ENCODE data around the gene CERS6.
"Not testable (repeated sequence)": the region's sequence is repeated elsewhere in the genome, so short reads cannot be mapped to it uniquely, and the experiment has no call there.

The CERS6 gene

DNA sequence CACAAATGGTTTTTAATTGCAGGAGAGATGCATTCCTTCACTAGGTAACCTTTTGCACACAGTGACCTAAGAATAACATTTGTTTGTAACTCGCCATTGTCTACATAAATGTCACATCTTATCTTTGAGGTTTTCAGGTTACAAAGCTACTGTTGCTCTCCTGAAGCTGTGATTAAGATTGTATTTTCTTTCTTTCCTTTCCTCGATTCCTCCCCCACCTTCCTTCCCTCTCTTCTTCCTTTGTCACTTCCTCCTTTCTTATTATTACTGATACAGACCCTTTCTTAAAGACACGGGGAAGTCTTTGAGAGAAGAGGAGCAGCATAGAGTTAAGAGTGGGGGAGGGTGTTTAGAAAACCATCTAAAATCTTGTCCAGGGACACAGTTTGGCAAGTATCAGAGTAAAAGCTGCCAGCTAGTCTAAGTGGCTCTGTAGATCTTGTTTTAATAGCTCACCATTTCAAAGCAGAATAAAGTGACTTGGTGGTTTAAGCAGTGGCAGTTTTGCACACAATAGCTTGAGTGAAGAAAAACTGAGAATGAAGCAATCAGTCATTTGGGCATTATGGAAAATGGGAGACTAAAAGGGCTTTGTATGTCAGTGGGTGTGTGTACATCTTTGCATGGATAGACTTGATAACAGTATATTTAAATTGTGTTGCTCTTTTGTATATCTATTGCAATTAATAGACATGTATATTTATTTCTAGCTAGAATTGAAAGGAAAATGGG lies 10.9 kb downstream of the CERS6 start:
- no peak for DNase-seq (ENCODE audit: low read depth, low spot score)

GRCh38 chr2:168467729-168468128 lies 11.7 kb downstream of the CERS6 start:
- DNase-seq (ENCODE audit: low read depth, low spot score), result no peak

- DNase-seq (ENCODE audit: low read depth, low spot score), result no peak
These were observed 12.3 kb downstream of the CERS6 start for GRCh38 chr2:168468354-168468753.

- DNase-seq (ENCODE audit: low read depth, low spot score), result no peak
These were observed 13.4 kb downstream of the CERS6 start for GRCh38 chr2:168469281-168469988.

DNA sequence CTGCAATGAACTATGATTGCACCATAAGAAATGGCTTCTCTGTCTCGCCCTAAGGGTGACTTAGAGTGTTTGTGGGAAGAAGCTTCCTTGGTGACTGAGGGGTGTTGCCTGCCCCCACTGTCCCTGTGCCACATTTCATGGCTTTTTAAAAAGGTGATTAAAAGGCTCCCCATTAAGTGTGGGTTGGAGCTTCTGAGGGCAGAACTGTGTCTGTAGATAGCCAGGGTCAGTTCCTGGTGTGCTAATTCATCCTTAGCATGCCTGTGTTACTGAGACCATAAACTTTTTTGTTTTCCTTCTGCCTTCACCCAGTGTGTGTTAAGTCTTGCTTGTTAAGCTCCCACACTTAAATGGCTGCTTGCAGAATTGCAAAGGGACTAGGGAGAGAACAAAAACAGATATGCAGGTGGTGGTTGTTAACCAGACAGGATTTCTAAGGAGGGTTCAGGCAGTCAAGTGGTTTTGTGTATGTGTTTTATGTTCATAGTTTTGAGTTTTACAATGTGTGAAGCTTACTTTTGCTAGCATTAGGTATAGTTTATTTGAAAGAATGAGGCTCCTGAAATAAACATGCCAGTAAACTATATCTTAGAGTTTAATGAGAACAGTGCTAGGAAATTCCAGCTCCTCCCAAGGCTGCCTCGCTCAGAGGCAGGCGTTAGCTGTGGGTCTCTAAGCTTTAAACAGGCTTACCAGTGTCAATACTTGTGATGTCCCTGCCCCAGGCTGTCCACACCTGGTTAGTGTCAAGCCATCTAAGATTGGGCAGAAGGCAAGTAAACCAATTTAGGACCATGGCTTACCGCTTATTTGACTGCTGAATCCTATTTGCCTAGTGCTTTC lies 14.5 kb downstream of the CERS6 start:
- DNase-seq (ENCODE audit: low read depth, low spot score), result peak; percentile 83

GRCh38 chr2:168471163-168471475 lies 15.0 kb downstream of the CERS6 start:
- DNase-seq (ENCODE audit: low read depth, low spot score), result no peak

DNA sequence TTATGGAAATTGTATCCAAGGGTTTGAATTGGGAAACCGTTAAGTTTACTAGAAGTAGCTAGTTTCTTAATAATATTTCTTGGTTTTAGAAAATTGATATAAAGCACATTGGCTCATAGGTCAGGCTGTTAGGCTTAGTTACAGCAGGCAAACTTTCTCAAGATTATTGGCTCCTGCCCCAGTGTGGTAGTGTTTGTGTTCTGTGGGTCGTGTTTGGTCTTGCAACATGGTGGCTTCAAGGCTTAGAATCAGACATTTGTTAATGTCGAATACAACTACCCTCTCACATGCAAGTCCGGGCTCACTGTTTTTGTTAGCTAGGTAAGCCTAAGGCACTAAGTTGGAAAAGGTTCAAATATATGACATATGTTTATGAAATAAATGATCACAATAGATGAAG lies 19.6 kb downstream of the CERS6 start:
- DNase-seq (ENCODE audit: low read depth, low spot score), result no peak

GRCh38 chr2:168478206-168478605 lies 22.1 kb downstream of the CERS6 start:
- DNase-seq (ENCODE audit: low read depth, low spot score), result no peak

DNA sequence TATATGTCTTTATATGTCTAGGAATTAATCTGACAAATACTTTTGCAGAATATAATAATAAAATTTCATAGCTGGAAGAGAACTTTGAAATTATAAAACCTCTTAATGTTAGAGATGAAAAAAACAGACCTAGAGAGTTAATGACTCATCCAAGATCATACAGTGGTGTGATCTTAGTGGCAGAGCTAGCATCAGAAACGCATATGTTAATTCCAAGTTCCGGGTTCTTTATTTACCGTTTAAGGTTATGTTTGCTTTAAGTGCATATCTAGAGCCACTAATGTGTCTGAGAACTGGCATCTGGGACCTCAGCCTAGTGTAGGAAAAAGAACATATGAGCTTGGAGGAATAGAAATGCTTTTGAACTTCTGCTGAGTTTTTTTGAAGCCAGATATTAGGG lies 24.3 kb downstream of the CERS6 start:
- DNase-seq (ENCODE audit: low read depth, low spot score), result no peak

DNA sequence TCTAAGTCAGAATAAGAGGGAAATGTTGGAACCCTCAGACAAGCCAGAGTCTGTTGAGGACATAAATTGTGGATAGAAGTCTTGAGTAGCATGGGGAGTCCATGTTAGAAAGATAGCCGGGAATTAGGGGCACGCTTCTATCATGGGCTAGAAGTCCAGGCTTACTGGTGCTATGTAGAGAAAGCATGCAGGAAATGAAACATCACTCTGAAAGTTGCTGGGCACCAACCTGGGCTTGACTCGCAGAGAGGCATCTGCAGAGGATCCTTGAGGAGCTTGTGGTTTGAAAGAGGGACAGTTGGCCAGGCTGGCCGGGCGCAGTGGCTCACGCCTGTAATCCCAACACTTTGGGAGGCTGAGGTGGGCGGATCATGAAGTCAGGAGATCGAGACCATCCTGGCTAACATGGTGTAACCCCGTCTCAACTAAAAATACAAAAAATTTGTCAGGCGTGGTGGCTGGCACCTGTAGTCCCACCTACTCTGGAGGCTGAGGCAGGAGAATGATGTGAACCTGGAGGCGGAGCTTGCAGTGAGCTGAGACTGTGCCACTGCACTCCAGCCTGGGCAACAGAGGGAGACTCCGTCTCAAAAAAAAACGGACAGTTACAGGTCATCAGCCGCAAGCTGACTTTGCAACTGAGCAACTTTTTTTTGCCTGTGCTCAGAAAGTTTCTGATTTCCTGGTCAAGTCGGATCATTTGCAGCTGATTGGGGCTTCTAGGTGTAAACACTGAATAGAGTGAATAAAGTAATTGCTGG lies 24.9 kb downstream of the CERS6 start:
- no peak for DNase-seq (ENCODE audit: low read depth, low spot score)

- no peak for DNase-seq (ENCODE audit: low read depth, low spot score)
These were observed 26.2 kb downstream of the CERS6 start for GRCh38 chr2:168482269-168482668.

DNA sequence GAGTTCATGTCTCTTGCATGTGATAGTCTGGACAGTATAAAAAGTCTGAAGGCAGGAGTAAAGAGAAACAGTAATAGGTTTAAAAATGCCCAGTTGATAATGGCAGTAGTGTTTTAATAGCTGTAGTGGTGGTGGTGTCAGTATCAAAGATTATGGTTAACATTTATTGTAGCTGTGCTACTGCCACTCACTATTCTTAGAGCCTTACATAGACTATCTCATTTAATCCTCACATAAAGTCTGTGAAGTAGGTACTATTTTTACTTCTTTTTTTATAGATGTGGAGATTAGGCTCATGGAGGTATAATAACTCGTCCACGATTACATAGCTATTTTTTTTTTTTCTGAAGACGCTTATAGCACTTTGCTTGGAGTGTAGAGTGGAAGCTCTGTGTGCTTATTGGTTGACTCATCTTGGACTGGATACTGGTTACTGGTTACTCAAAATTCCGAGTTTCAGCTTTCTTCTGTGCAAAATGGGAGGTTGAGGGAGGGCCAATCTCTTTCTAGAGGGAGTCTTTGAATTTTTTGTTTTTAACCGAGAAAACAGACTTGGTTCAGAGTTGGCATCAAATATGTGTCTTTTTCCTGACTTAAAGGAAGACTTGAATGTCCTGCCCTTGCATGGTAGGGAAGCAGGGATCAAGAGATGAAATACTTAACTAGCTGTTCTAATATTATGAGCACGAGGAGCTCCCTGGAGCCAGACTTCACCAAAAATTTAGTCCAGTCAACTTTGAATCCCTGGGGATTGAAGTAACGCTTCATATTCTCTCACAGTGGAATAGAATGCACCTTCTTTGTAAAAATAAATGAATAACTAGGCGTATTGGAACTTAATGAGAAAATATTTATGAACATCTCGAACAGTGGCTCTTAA lies 27.1 kb downstream of the CERS6 start:
- DNase-seq (ENCODE audit: low read depth, low spot score), result no peak

- DNase-seq (ENCODE audit: low read depth, low spot score), result no peak
These were observed 30.4 kb downstream of the CERS6 start for GRCh38 chr2:168486477-168486876.

- DNase-seq (ENCODE audit: low read depth, low spot score), result peak; percentile 26
These were observed 34.2 kb downstream of the CERS6 start for GRCh38 chr2:168490015-168490874.

DNA sequence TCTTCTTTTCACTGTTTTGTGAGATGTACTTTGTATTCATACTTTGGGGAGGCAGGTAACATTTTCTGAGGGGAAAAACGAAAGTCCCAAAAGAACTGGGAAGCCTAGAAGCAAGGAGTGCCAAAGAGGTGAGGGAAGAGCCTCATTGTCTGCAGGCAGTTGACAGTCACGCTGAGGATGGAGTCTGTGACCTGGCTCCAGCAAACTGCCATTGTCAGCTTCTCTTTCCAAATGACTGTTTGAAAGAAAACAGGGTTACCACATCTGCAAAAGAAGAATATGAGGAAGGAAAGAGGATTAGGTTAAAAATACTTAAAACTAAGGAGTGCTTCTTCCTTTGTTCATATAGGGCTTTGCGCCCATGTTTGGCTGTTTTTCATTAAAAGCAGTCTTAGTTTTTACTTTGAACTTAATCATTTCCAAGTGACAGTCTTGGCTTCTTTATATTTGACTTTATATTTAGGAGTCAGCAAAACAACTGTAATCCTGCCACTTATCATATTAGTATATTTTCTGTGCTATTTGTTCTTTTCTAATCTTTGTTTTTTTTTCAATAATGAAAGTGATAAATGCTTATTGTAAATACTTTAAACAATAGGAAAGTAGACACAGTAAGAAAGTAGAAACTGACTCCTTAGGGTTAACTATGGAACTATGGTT lies 35.0 kb downstream of the CERS6 start:
- DNase-seq (ENCODE audit: low read depth, low spot score), result peak; percentile 12

DNA sequence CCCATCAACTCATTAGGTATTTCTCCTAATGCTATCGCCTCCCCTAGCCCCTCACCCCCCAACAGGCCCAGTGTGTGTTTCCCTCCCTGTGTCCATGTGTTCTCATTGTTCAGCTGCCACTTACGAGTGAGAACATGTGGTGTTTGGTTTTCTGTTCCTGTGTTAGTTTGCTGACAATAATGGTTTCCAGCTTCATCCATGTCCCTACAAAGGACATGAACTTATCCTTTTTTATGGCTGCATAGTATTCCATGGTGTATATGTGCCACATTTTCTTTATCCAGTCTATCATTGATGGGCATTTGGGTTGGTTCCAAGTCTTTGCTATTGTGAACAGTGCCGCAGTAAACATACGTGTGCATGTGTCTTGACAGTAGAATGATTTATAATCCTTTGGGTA lies 35.7 kb downstream of the CERS6 start:
- not testable (repeated sequence) for DNase-seq (ENCODE audit: low read depth, low spot score)

GRCh38 chr2:168493219-168493618 lies 37.1 kb downstream of the CERS6 start:
- not testable (repeated sequence) for DNase-seq (ENCODE audit: low read depth, low spot score)

GRCh38 chr2:168494190-168494711 lies 38.2 kb downstream of the CERS6 start:
- DNase-seq (ENCODE audit: low read depth, low spot score), result peak; percentile 49

- no peak for DNase-seq (ENCODE audit: low read depth, low spot score)
These were observed 39.5 kb downstream of the CERS6 start for GRCh38 chr2:168495524-168495923.
